ENCODE data around the gene CAMK2D. TPM values are rescaled to one million over a fixed set of nuclear protein-coding genes. Genes with fewer than 3 reads are reported as not detected.

Gene CAMK2D
- polyA plus RNA-seq, 2 of the 4 experiments (the other 2 are of a cell fraction): 19.1 to 59.9 TPM

- POLR2A ChIA-PET: interaction anchor here (0.6 to 1.1 kb wide), 2 partner anchors 97 to 212 kb away, joined by 3 read pairs; no protein-coding TSS in a partner anchor
- FAIRE-seq (no peak), DNase-seq (ENCODE audit: low read depth in 1 of 2, low spot score in 1 of 2) (no peak), ATAC-seq (peak in 1 of 2 experiments; percentile 30; a peak in 4 of 6 replicates)
- CTCF ChIA-PET: interaction anchor here (0.6 to 2.0 kb wide), 29 partner anchors 9 to 837 kb away, joined by 3 to 9 read pairs (median 3); no protein-coding TSS in a partner anchor
- Histone ChIP-seq H3K4me2 (peak overlapping the region; percentile 52), H3K4me1 (peaks cover 25% of the 10 kb centered on the region), H3K27ac (peak overlapping the region; percentile 53 to 55; a peak in 5 of 6 replicates), H3K4me3 (no peak overlapping the region), H3K9me3 (no peaks in the 10 kb centered on the region)
- no peak for TF ChIP-seq HOXB5 (CRISPR knock-in tag; IDR thresholded peaks at IDR 0.05)
- no peak for TF ChIP-seq CEBPB (IDR thresholded peaks at IDR 0.05)
- no peak for TF ChIP-seq TP53 (CRISPR knock-in tag; IDR thresholded peaks at IDR 0.05)
- TF ChIP-seq FOSL2 (IDR thresholded peaks at IDR 0.05): no peak
- no peak for TF ChIP-seq FOSL2 (CRISPR knock-in tag; IDR thresholded peaks at IDR 0.05)
- TF ChIP-seq, protein P1, sequence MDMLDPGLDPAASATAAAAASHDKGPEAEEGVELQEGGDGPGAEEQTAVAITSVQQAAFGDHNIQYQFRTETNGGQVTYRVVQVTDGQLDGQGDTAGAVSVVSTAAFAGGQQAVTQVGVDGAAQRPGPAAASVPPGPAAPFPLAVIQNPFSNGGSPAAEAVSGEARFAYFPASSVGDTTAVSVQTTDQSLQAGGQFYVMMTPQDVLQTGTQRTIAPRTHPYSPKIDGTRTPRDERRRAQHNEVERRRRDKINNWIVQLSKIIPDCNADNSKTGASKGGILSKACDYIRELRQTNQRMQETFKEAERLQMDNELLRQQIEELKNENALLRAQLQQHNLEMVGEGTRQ (IDR thresholded peaks at IDR 0.05): no peak
- no peak for TF ChIP-seq CBX2 (IDR thresholded peaks at IDR 0.05; ENCODE audit: borderline replicate concordance, low read depth)
- no peak for TF ChIP-seq EP300 (IDR thresholded peaks at IDR 0.05)
- TF ChIP-seq CHD4 (IDR thresholded peaks at IDR 0.05; ENCODE audit: borderline replicate concordance): no peak
- TF ChIP-seq HDAC2 (IDR thresholded peaks at IDR 0.05): no peak
- no peak for TF ChIP-seq MAZ (IDR thresholded peaks at IDR 0.05; ENCODE audit: borderline replicate concordance, low read depth, low read length)
- TF ChIP-seq, protein P2, sequence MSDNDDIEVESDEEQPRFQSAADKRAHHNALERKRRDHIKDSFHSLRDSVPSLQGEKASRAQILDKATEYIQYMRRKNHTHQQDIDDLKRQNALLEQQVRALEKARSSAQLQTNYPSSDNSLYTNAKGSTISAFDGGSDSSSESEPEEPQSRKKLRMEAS (IDR thresholded peaks at IDR 0.05): no peak
- no peak for TF ChIP-seq HES2 (IDR thresholded peaks at IDR 0.05)
- TF ChIP-seq MAFK (IDR thresholded peaks at IDR 0.05; ENCODE audit: partially characterized antibody): no peak
- TF ChIP-seq JUNB (IDR thresholded peaks at IDR 0.05): no peak
- 100% methylated on average over 1 of the region's 1 CpG for WGBS (ENCODE audit: missing lambda C conversion rate)
Observed at GRCh38 chr4:113548303-113548702, 213.2 kb downstream of the CAMK2D start.

GRCh38 chr4:113547487-113548042 lies 214.0 kb downstream of the CAMK2D start:
- POLR2A ChIA-PET: interaction anchor here (0.6 to 1.1 kb wide), 3 partner anchors 98 to 213 kb away, joined by 3 read pairs; no protein-coding TSS in a partner anchor
- no peak for FAIRE-seq
- 3% methylated on average over 5 of the region's 5 CpGs for WGBS (ENCODE audit: missing lambda C conversion rate)

More at GRCh38 chr4:113547487-113548042, 214.0 kb downstream of the CAMK2D start:
- H3K9me3 ChIP-seq: no peaks in the 10 kb centered on the region
- CTCF ChIA-PET: interaction anchor here (0.6 to 2.0 kb wide), 35 partner anchors 10 to 838 kb away, joined by 3 to 9 read pairs (median 3); no protein-coding TSS in a partner anchor
- peak; percentile 100 for ATAC-seq
- H3K4me2 ChIP-seq: peak overlapping the region; percentile 52
- peak; percentile 60 to 93 for DNase-seq (ENCODE audit: low read depth in 1 of 2, low spot score in 1 of 2)
- H3K4me3 ChIP-seq: no peak overlapping the region
- TF ChIP-seq CEBPB (IDR thresholded peaks at IDR 0.05) (peak; percentile 46 to 74; a peak in 2 of 4 replicates), BHLHE40 (IDR thresholded peaks at IDR 0.05; ENCODE audit: low read depth, low read length) (no peak), FOSL2 (IDR thresholded peaks at IDR 0.05) (no peak), FOSL2 (CRISPR knock-in tag; IDR thresholded peaks at IDR 0.05) (no peak; the same call in 1 of the 2 replicates), EHF (CRISPR knock-in tag; IDR thresholded peaks at IDR 0.05) (no peak), SMC3 (IDR thresholded peaks at IDR 0.05) (peak; percentile 92), MAFK (IDR thresholded peaks at IDR 0.05; ENCODE audit: partially characterized antibody) (peak; percentile 61), ZC3H11A (IDR thresholded peaks at IDR 0.05) (no peak), CTCF (IDR thresholded peaks at IDR 0.05) (peak; percentile 83), RAD21 (conservative IDR thresholded peaks at IDR 0.05 in 1 of 2, IDR thresholded peaks at IDR 0.05 in 1 of 2) (peak; percentile 80 to 83), RCOR1 (IDR thresholded peaks at IDR 0.05; ENCODE audit: low read depth, low read length) (no peak)
- TF ChIP-seq, protein P2 (IDR thresholded peaks at IDR 0.05): 0 out of 2 replicates have a peak, but pooled peaks have one; percentile 18
- peaks cover 25% of the 10 kb centered on the region for H3K4me1 ChIP-seq
- H3K27ac ChIP-seq: peak overlapping the region; percentile 53 to 55

Data from A549 (cell line).